ENCODE measurements around the gene IGFLR1.

Gene IGFLR1

DNA sequence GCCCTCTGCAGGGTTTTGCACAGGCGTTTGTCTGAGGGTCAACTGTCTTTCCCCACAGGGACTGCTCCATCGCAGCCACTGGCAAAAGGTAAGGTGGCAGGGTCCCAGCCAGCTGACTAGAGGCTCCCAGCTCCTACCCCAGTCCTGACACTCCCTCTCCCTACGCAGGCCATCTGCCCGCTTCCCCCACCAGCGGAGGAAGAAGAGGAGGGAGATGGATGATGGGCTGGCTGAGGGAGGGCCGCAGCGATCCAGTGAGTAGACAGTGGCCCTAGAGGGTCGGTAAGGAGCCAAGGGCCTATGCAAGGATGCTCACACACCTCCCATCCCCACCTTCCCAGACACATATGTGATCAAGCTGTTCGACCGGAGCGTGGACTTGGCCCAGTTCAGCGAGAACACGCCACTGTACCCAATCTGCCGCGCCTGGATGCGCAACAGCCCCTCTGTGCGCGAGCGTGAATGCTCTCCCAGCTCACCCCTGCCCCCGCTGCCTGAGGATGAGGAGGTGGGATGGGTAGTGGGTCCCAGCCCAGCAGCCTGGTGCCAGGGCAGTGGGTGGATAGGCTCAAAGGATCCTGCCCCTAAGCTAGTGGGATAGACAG lies 10.6 kb upstream of the IGFLR1 start:
- TF ChIP-seq ZNF274 (IDR thresholded peaks at IDR 0.05; ENCODE audit: low read depth, low read length) (no peak), SUZ12 (IDR thresholded peaks at IDR 0.05; ENCODE audit: extremely low read depth, insufficient read depth, insufficient read length) (no peak), YY1 (IDR thresholded peaks at IDR 0.05; ENCODE audit: insufficient read depth, insufficient read length) (no peak)
- no peak for DNase-seq (ENCODE audit: low read depth, low spot score)
- H3K36me3 ChIP-seq (ENCODE audit: insufficient read depth, insufficient read length, low read length): peaks cover 31% of the 10 kb centered on the region
- no peak overlapping the region for H3K4me3 ChIP-seq (ENCODE audit: insufficient read length, low read depth)
- no peaks in the 10 kb centered on the region for H3K27me3 ChIP-seq (ENCODE audit: insufficient read depth, insufficient read length)
- no peak overlapping the region for H3K9ac ChIP-seq (ENCODE audit: insufficient read length, low read depth)
- H3K4me1 ChIP-seq (ENCODE audit: insufficient read depth, insufficient read length): no peaks in the 10 kb centered on the region
- H3K9me3 ChIP-seq (ENCODE audit: insufficient read depth, low read length): no peaks in the 10 kb centered on the region

DNA sequence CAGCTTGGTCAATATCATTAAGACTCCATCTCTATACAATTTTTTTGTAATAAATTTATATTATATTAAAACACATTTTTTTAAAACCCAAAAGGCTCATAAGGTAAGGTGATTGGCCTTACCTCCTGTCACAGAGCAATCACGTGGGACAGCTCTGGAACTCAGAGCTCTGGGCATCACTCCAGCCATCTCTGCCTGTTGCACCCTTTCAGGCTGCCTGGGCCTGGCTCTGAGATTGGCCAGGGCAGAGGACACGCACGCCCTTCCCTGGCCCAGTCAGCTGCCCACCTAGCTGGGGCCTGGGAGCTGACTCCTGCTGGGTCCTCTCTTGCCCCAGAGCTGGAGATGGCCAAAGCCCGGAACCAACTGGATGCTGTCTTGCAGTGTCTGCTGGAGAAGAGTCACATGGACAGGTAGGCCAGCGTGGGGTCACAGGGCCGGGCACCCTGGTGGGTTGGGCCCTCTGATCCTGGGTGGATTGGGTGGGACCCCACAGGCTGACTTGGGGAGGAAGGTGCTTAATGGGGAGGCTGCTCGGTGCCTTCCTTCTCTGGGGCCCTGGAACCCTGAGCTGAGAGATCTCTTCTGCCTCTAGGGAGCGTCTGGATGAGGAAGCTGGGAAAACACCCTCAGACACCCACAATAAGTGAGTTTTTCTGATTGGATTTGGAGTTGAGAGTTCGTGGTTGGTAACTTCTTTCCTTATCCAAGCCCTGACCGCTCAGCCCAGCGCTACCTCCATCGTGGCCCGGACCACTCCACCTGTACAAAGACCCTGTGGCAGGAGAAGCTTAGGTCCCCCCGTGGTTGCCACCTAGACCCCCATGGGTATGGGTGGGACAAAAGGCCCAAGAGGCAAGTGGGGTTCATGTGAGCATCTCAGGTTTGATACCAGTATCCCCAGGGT lies 9.8 kb upstream of the IGFLR1 start:
- H3K9ac ChIP-seq (ENCODE audit: insufficient read length, low read depth): no peak overlapping the region

GRCh38 chr19:35750167-35750566 lies 7.9 kb upstream of the IGFLR1 start:
- Histone ChIP-seq H3K27me3 (ENCODE audit: insufficient read depth, insufficient read length) (no peaks in the 10 kb centered on the region), H3K9me3 (ENCODE audit: insufficient read depth, low read length) (no peaks in the 10 kb centered on the region), H3K4me1 (ENCODE audit: insufficient read depth, insufficient read length) (no peaks in the 10 kb centered on the region), H3K4me3 (ENCODE audit: insufficient read length, low read depth) (no peak overlapping the region), H3K9ac (ENCODE audit: insufficient read length, low read depth) (no peak overlapping the region), H3K36me3 (ENCODE audit: insufficient read depth, insufficient read length, low read length) (peaks cover 27% of the 10 kb centered on the region)
- DNase-seq (ENCODE audit: low read depth, low spot score): no peak
- TF ChIP-seq SUZ12 (IDR thresholded peaks at IDR 0.05; ENCODE audit: extremely low read depth, insufficient read depth, insufficient read length) (no peak), ZNF274 (IDR thresholded peaks at IDR 0.05; ENCODE audit: low read depth, low read length) (no peak), YY1 (IDR thresholded peaks at IDR 0.05; ENCODE audit: insufficient read depth, insufficient read length) (no peak)

More for the DNA sequence above, 9.8 kb upstream of the IGFLR1 start:
- no peak for DNase-seq (ENCODE audit: low read depth, low spot score)
- H3K4me3 ChIP-seq (ENCODE audit: insufficient read length, low read depth): no peak overlapping the region
- TF ChIP-seq ZNF274 (IDR thresholded peaks at IDR 0.05; ENCODE audit: low read depth, low read length) (no peak), SUZ12 (IDR thresholded peaks at IDR 0.05; ENCODE audit: extremely low read depth, insufficient read depth, insufficient read length) (no peak), YY1 (IDR thresholded peaks at IDR 0.05; ENCODE audit: insufficient read depth, insufficient read length) (no peak)
- no peaks in the 10 kb centered on the region for H3K4me1 ChIP-seq (ENCODE audit: insufficient read depth, insufficient read length)
- H3K27me3 ChIP-seq (ENCODE audit: insufficient read depth, insufficient read length): no peaks in the 10 kb centered on the region
- peaks cover 31% of the 10 kb centered on the region for H3K36me3 ChIP-seq (ENCODE audit: insufficient read depth, insufficient read length, low read length)
- H3K9me3 ChIP-seq (ENCODE audit: insufficient read depth, low read length): no peaks in the 10 kb centered on the region

GRCh38 chr19:35748106-35749020 lies 6.1 kb upstream of the IGFLR1 start, which contains the start of gene LIN37:
TSS of gene LIN37 (plus strand) at chr19:35748576. CDS start at chr19:35748725, 149 bp downstream.
- Histone ChIP-seq H3K4me1 (ENCODE audit: insufficient read depth, insufficient read length) (peaks cover 3% of the 10 kb centered on the region), H3K9me3 (ENCODE audit: insufficient read depth, low read length) (no peaks in the 10 kb centered on the region), H3K27me3 (ENCODE audit: insufficient read depth, insufficient read length) (no peaks in the 10 kb centered on the region), H3K9ac (ENCODE audit: insufficient read length, low read depth) (peak within 1 kb of the TSS; percentile 88), H3K4me3 (ENCODE audit: insufficient read length, low read depth) (peak within 1 kb of the TSS; percentile 90), H3K36me3 (ENCODE audit: insufficient read depth, insufficient read length, low read length) (peaks cover 20% of the 10 kb centered on the region)
- TF ChIP-seq YY1 (IDR thresholded peaks at IDR 0.05; ENCODE audit: insufficient read depth, insufficient read length) (no peak), ZNF274 (IDR thresholded peaks at IDR 0.05; ENCODE audit: low read depth, low read length) (no peak), SUZ12 (IDR thresholded peaks at IDR 0.05; ENCODE audit: extremely low read depth, insufficient read depth, insufficient read length) (no peak)
- peak; percentile 97 for DNase-seq (ENCODE audit: low read depth, low spot score)

GRCh38 chr19:35746531-35746930 lies 4.3 kb upstream of the IGFLR1 start:
- Histone ChIP-seq H3K9me3 (ENCODE audit: insufficient read depth, low read length) (no peaks in the 10 kb centered on the region), H3K4me3 (ENCODE audit: insufficient read length, low read depth) (no peak overlapping the region), H3K4me1 (ENCODE audit: insufficient read depth, insufficient read length) (peaks cover 7% of the 10 kb centered on the region), H3K36me3 (ENCODE audit: insufficient read depth, insufficient read length, low read length) (peaks cover 15% of the 10 kb centered on the region), H3K9ac (ENCODE audit: insufficient read length, low read depth) (peak overlapping the region; percentile 90), H3K27me3 (ENCODE audit: insufficient read depth, insufficient read length) (no peaks in the 10 kb centered on the region)
- DNase-seq (ENCODE audit: low read depth, low spot score): no peak
- no peak for TF ChIP-seq ZNF274 (IDR thresholded peaks at IDR 0.05; ENCODE audit: low read depth, low read length)
- TF ChIP-seq YY1 (IDR thresholded peaks at IDR 0.05; ENCODE audit: insufficient read depth, insufficient read length): no peak
- no peak for TF ChIP-seq SUZ12 (IDR thresholded peaks at IDR 0.05; ENCODE audit: extremely low read depth, insufficient read depth, insufficient read length)

- TF ChIP-seq ZNF274 (IDR thresholded peaks at IDR 0.05; ENCODE audit: low read depth, low read length) (no peak), SUZ12 (IDR thresholded peaks at IDR 0.05; ENCODE audit: extremely low read depth, insufficient read depth, insufficient read length) (no peak), YY1 (IDR thresholded peaks at IDR 0.05; ENCODE audit: insufficient read depth, insufficient read length) (no peak)
- Histone ChIP-seq H3K27me3 (ENCODE audit: insufficient read depth, insufficient read length) (no peaks in the 10 kb centered on the region), H3K4me1 (ENCODE audit: insufficient read depth, insufficient read length) (peaks cover 7% of the 10 kb centered on the region), H3K9ac (ENCODE audit: insufficient read length, low read depth) (peak overlapping the region; percentile 90), H3K4me3 (ENCODE audit: insufficient read length, low read depth) (peak overlapping the region; percentile 68), H3K9me3 (ENCODE audit: insufficient read depth, low read length) (no peaks in the 10 kb centered on the region), H3K36me3 (ENCODE audit: insufficient read depth, insufficient read length, low read length) (peaks cover 15% of the 10 kb centered on the region)
- no peak for DNase-seq (ENCODE audit: low read depth, low spot score)
These were observed 3.8 kb upstream of the IGFLR1 start for GRCh38 chr19:35746087-35746462.
